Measurements from ENCODE around the gene NOL6. TPM values are rescaled to one million over a fixed set of nuclear protein-coding genes. Genes with fewer than 3 reads are reported as not detected.

Gene NOL6
- polyA plus RNA-seq, 2 of the 4 experiments (the other 2 are of a cell fraction) = 49.5 to 52.0 TPM

- POLR2A ChIA-PET = no interaction called here
- H3K4me3 ChIP-seq = no peak overlapping the region
- peaks cover 14% of the 10 kb centered on the region for H3K4me1 ChIP-seq
- no peak overlapping the region for H3K4me2 ChIP-seq
- H3K27ac ChIP-seq = no peak overlapping the region
- 76% methylated on average over 4 of the region's 4 CpGs for WGBS (ENCODE audit: missing lambda C conversion rate)
- FAIRE-seq (no peak), ATAC-seq (no peak), DNase-seq (ENCODE audit: low read depth in 1 of 2, low spot score in 1 of 2) (no peak)
- no peaks in the 10 kb centered on the region for H3K9me3 ChIP-seq
- TF ChIP-seq NR3C1 (IDR thresholded peaks at IDR 0.05) (no peak), HMGXB4 (CRISPR knock-in tag; IDR thresholded peaks at IDR 0.05; ENCODE audit: borderline replicate concordance) (no peak), HES2 (IDR thresholded peaks at IDR 0.05) (no peak), JUNB (IDR thresholded peaks at IDR 0.05) (no peak), HEYL (CRISPR knock-in tag; IDR thresholded peaks at IDR 0.05) (no peak), PHF8 (IDR thresholded peaks at IDR 0.05; ENCODE audit: borderline replicate concordance, low read depth) (no peak), FOXS1 (CRISPR knock-in tag; IDR thresholded peaks at IDR 0.05) (no peak), FOSB (CRISPR knock-in tag; IDR thresholded peaks at IDR 0.05) (no peak), HOXB5 (CRISPR knock-in tag; IDR thresholded peaks at IDR 0.05) (no peak), CBX2 (IDR thresholded peaks at IDR 0.05; ENCODE audit: borderline replicate concordance, low read depth) (no peak), ZNF302 (CRISPR knock-in tag; IDR thresholded peaks at IDR 0.05) (no peak), CBX8 (IDR thresholded peaks at IDR 0.05) (no peak), MAZ (IDR thresholded peaks at IDR 0.05; ENCODE audit: borderline replicate concordance, low read depth, low read length) (no peak), ATOH8 (CRISPR knock-in tag; IDR thresholded peaks at IDR 0.05; ENCODE audit: low read depth) (no peak), CHD4 (IDR thresholded peaks at IDR 0.05; ENCODE audit: borderline replicate concordance) (no peak), HOXA7 (CRISPR knock-in tag; IDR thresholded peaks at IDR 0.05) (no peak), RCOR1 (IDR thresholded peaks at IDR 0.05; ENCODE audit: low read depth, low read length) (no peak), GATA3 (IDR thresholded peaks at IDR 0.05; ENCODE audit: borderline replicate concordance) (no peak), POLR2A (IDR thresholded peaks at IDR 0.05; ENCODE audit: low read length) (no peak)
- CTCF ChIA-PET = interaction anchor here (0.8 to 41.9 kb wide), 10 partner anchors 2 to 241 kb away, joined by 6 to 834 read pairs (median 105); partner anchors contain the start of genes ANKRD18B, AQP3, AQP7 and NOL6
Observed at GRCh38 chr9:33468215-33468730, 5.5 kb downstream of the NOL6 start.

- no peak overlapping the region for H3K4me3 ChIP-seq
- no peak for ATAC-seq
- TF ChIP-seq ATOH8 (CRISPR knock-in tag; IDR thresholded peaks at IDR 0.05; ENCODE audit: low read depth) (no peak), NR3C1 (IDR thresholded peaks at IDR 0.05) (no peak)
- ChIA-PET POLR2A (interaction anchor here (1.4 kb wide), 1 partner anchor 63 kb away, joined by 3 read pairs; no protein-coding TSS in a partner anchor), CTCF (interaction anchor here (0.6 to 41.9 kb wide), 22 partner anchors 1 to 254 kb away, joined by 3 to 834 read pairs (median 6); partner anchors contain the start of genes ANKRD18B, AQP3, AQP7 and NOL6)
- DNase-seq (ENCODE audit: low read depth in 1 of 2, low spot score in 1 of 2) = no peak
- no peak overlapping the region for H3K27ac ChIP-seq
- H3K4me1 ChIP-seq = peaks cover 11% of the 10 kb centered on the region
- WGBS (ENCODE audit: missing lambda C conversion rate) = 88% methylated on average over 6 of the region's 7 CpGs
- FAIRE-seq = no peak
- H3K9me3 ChIP-seq = no peaks in the 10 kb centered on the region
- H3K4me2 ChIP-seq = no peak overlapping the region
Observed at GRCh38 chr9:33467526-33467925, 6.2 kb downstream of the NOL6 start.
